Liver (tissue), 9 donors: Measurements from ENCODE around the gene TMEM200A. TPM values are rescaled to one million over a fixed set of nuclear protein-coding genes. Genes with fewer than 3 reads are reported as not detected.

Experiments used
- DNase-seq: peaks from one replicate; pipeline ENCODE4 v3.0.0-alpha.2; 2017; ENCODE audit warnings: low spot score
- H3K27ac ChIP-seq, 2 donors: one replicate each; pipeline ENCODE4 v1.7.0; 2013; ENCODE audit warnings: inconsistent platforms in 2 of 2, low read length in 2 of 2, control low read depth in 1 of 2, low read depth in 1 of 2, mild to moderate bottlenecking in 1 of 2
- H3K27me3 ChIP-seq, 4 donors: one replicate each; pipeline versions ENCODE4 v1.6.1 to v1.7.0; 2013; ENCODE audit warnings: low read length in 3 of 4, inconsistent platforms in 1 of 4, mild to moderate bottlenecking in 1 of 4, moderate library complexity in 1 of 4; ENCODE audit not compliant: control insufficient read depth in 4 of 4, insufficient read depth in 4 of 4
- H3K36me3 ChIP-seq, 4 donors: one replicate each; pipeline versions ENCODE4 v1.6.1 to v1.7.0; 2013; ENCODE audit warnings: low read length in 3 of 4, mild to moderate bottlenecking in 3 of 4, low read depth in 1 of 4, moderate library complexity in 1 of 4; ENCODE audit not compliant: control insufficient read depth in 4 of 4, insufficient read depth in 3 of 4
- H3K4me1 ChIP-seq, 4 donors: one replicate each; pipeline versions ENCODE4 v1.6.1 to v1.7.0; 2013; ENCODE audit warnings: low read length in 3 of 4, mild to moderate bottlenecking in 3 of 4, moderate library complexity in 1 of 4; ENCODE audit not compliant: control insufficient read depth in 4 of 4, insufficient read depth in 4 of 4
- H3K4me3 ChIP-seq, 3 donors: one replicate each; pipeline versions ENCODE4 v1.6.1 to v1.7.0; 2013; ENCODE audit warnings: low read length in 3 of 3, control low read depth in 1 of 3, low read depth in 1 of 3, mild to moderate bottlenecking in 1 of 3
- H3K9ac ChIP-seq, 2 donors: one replicate each; pipeline ENCODE4 v1.7.0; 2013; ENCODE audit warnings: low read length in 2 of 2, mild to moderate bottlenecking in 2 of 2, moderate library complexity in 2 of 2, control low read depth in 1 of 2, low read depth in 1 of 2
- H3K9me3 ChIP-seq, 4 donors: one replicate each; pipeline versions ENCODE4 v1.6.1 to v1.7.0; 2013; ENCODE audit warnings: low read length in 3 of 4; ENCODE audit not compliant: control insufficient read depth in 4 of 4
- ATF3 ChIP-seq: IDR thresholded peaks from 2 replicates; pipeline ENCODE4 v1.6.1; 2016; ENCODE audit warnings: antibody characterized with exemption
- CTCF ChIP-seq: fragments of 150-350 bp; IDR thresholded peaks from 2 replicates; pipeline ENCODE4 v1.5.1; 2017; ENCODE audit warnings: improper control_type of control experiment, low read depth, low read length; ENCODE audit not compliant: missing input control
- EGR1 ChIP-seq, 2 donors: IDR thresholded peaks; 2 replicates each; pipeline ENCODE4 v1.6.1; 2016 to 2018; ENCODE audit warnings: antibody characterized with exemption in 2 of 2, low read depth in 2 of 2
- FOXA1 ChIP-seq: IDR thresholded peaks from 2 replicates; pipeline ENCODE4 v1.6.1; 2016; ENCODE audit warnings: antibody characterized with exemption
- GABPA ChIP-seq, 2 donors: IDR thresholded peaks in 1 of 2; conservative IDR thresholded peaks in 1 of 2; 2 replicates each; pipeline ENCODE4 v1.6.1; 2016; ENCODE audit warnings: antibody characterized with exemption in 2 of 2, mild to moderate bottlenecking in 1 of 2, moderate library complexity in 1 of 2
- HNF4A ChIP-seq, 2 donors: conservative IDR thresholded peaks; 2 replicates each; pipeline ENCODE4 v1.6.1; 2016; ENCODE audit warnings: antibody characterized with exemption in 2 of 2, mild to moderate bottlenecking in 2 of 2
- JUND ChIP-seq, 2 donors: IDR thresholded peaks; 2 replicates each; pipeline ENCODE4 v1.6.1; 2016; ENCODE audit warnings: antibody characterized with exemption in 2 of 2
- MAX ChIP-seq: IDR thresholded peaks from 2 replicates; pipeline ENCODE4 v1.6.1; 2016; ENCODE audit warnings: antibody characterized with exemption
- NR2F2 ChIP-seq: IDR thresholded peaks from 2 replicates; pipeline ENCODE4 v1.6.1; 2016; ENCODE audit warnings: antibody characterized with exemption
- RAD21 ChIP-seq, 2 donors: IDR thresholded peaks; 2 replicates each; pipeline ENCODE4 v1.6.1; 2016; ENCODE audit warnings: antibody characterized with exemption in 2 of 2, mild to moderate bottlenecking in 2 of 2
- REST ChIP-seq: IDR thresholded peaks from 2 replicates; pipeline ENCODE4 v1.6.1; 2016; ENCODE audit warnings: antibody characterized with exemption, mild to moderate bottlenecking
- RXRA ChIP-seq, 2 donors: IDR thresholded peaks; 2 replicates each; pipeline ENCODE4 v1.6.1; 2017 to 2018; ENCODE audit warnings: antibody characterized with exemption in 2 of 2, mild to moderate bottlenecking in 1 of 2
- SP1 ChIP-seq: IDR thresholded peaks from 2 replicates; pipeline ENCODE4 v1.6.1; 2018; ENCODE audit warnings: antibody characterized with exemption, mild to moderate bottlenecking
- TAF1 ChIP-seq: conservative IDR thresholded peaks from 2 replicates; pipeline ENCODE4 v1.6.1; 2016; ENCODE audit warnings: antibody characterized with exemption, mild to moderate bottlenecking
- YY1 ChIP-seq: IDR thresholded peaks from 2 replicates; pipeline ENCODE4 v1.6.1; 2016; ENCODE audit warnings: antibody characterized with exemption, mild to moderate bottlenecking
- ZBTB33 ChIP-seq: IDR thresholded peaks from 2 replicates; pipeline ENCODE4 v1.6.1; 2016; ENCODE audit warnings: antibody characterized with exemption
- WGBS: extraction: QIAGEN DNeasy Blood & Tissue Kit; methylation state at CpG from one replicate; pipeline ENCODE4 v1.1.7; 2013; 5-methylcytosine and 5-hydroxymethylcytosine counted together
- polyA plus RNA-seq, 2 donors: library from polyadenylated mRNA; stranded (reverse) in 1 of 2; unstranded in 1 of 2; fragments of 200-250 nt in 1 of 2; fragments of >200 nt in 1 of 2; fragmentation: Nextera tagmentation in 1 of 2; extraction: Ambion mirVana in 1 of 2; gene quantifications; one replicate each; pipeline versions ENCODE4 v1.2.1 to v1.2.3, GENCODE V29; 2013 to 2015
- total RNA-seq, 2 donors: library from RNA; depleted of rRNA; stranded (reverse); fragments of >200 nt; gene quantifications; one replicate each; pipeline ENCODE4 v1.2.3, GENCODE V29; 2014
- donor health status: healthy.
- donor health status: healthy.
- donor health status: healthy.
- donor health status: healthy.
- donor health status: healthy.

The TMEM200A gene
- total and polyA plus RNA-seq, 4 donors, result 0.08 to 0.33 (median 0.09) TPM

GRCh38 chr6:130435181-130435580 is 69.4 kb downstream of the TMEM200A start:
- H3K4me1 ChIP-seq, result no peaks in the 10 kb centered on the region
- no peaks in the 10 kb centered on the region for H3K36me3 ChIP-seq
- no peak overlapping the region for H3K27ac ChIP-seq
- no peak for TF ChIP-seq CTCF
- no peak for TF ChIP-seq FOXA1
- no peak for TF ChIP-seq EGR1 (IDR thresholded peaks at IDR 0.05; ENCODE audit: low read depth in 2 of 2)
- TF ChIP-seq JUND (IDR thresholded peaks at IDR 0.05), result no peak
- TF ChIP-seq GABPA (IDR thresholded peaks at IDR 0.05 in 1 of 2, conservative IDR thresholded peaks at IDR 0.05 in 1 of 2), result no peak
- TF ChIP-seq HNF4A (conservative IDR thresholded peaks at IDR 0.05), result no peak
- TF ChIP-seq RXRA (IDR thresholded peaks at IDR 0.05), result no peak
- no peak for TF ChIP-seq MAX
- no peak for TF ChIP-seq YY1
- no peak for TF ChIP-seq RAD21 (IDR thresholded peaks at IDR 0.05)
- no peak for TF ChIP-seq TAF1
- TF ChIP-seq REST, result no peak
- no peak for TF ChIP-seq ATF3
- TF ChIP-seq SP1, result no peak
- H3K27me3 ChIP-seq, result no peaks in the 10 kb centered on the region
- no peak for DNase-seq
- H3K9ac ChIP-seq, result no peak overlapping the region
- 93% methylated on average over 4 of the region's 4 CpGs for WGBS
- H3K4me3 ChIP-seq, result no peak overlapping the region
- H3K9me3 ChIP-seq, result no peaks in the 10 kb centered on the region

GRCh38 chr6:130437961-130438360 is 72.1 kb downstream of the TMEM200A start:
- H3K4me1 ChIP-seq, result no peaks in the 10 kb centered on the region
- H3K27me3 ChIP-seq, result no peaks in the 10 kb centered on the region
- WGBS, result 24% methylated on average over 1 of the region's 1 CpG
- TF ChIP-seq SP1, result no peak
- TF ChIP-seq REST, result no peak
- TF ChIP-seq JUND (IDR thresholded peaks at IDR 0.05), result no peak
- TF ChIP-seq ZBTB33, result no peak
- TF ChIP-seq NR2F2, result no peak
- no peak for TF ChIP-seq EGR1 (IDR thresholded peaks at IDR 0.05; ENCODE audit: low read depth in 2 of 2)
- no peaks in the 10 kb centered on the region for H3K36me3 ChIP-seq
- no peak overlapping the region for H3K9ac ChIP-seq
- H3K27ac ChIP-seq, result no peak overlapping the region
- H3K4me3 ChIP-seq, result no peak overlapping the region
- no peak for DNase-seq
- no peaks in the 10 kb centered on the region for H3K9me3 ChIP-seq
